EL (cell line): Measurements from ENCODE around the gene DNM1.
"Not testable (repeated sequence)": the region's sequence is repeated elsewhere in the genome, so short reads cannot be mapped to it uniquely, and the experiment has no call there.

ENCODE experiments used
- DNase-seq: peaks from one replicate; pipeline ENCODE4 v3.0.0-alpha.2; 2016

DNM1 gene

DNA sequence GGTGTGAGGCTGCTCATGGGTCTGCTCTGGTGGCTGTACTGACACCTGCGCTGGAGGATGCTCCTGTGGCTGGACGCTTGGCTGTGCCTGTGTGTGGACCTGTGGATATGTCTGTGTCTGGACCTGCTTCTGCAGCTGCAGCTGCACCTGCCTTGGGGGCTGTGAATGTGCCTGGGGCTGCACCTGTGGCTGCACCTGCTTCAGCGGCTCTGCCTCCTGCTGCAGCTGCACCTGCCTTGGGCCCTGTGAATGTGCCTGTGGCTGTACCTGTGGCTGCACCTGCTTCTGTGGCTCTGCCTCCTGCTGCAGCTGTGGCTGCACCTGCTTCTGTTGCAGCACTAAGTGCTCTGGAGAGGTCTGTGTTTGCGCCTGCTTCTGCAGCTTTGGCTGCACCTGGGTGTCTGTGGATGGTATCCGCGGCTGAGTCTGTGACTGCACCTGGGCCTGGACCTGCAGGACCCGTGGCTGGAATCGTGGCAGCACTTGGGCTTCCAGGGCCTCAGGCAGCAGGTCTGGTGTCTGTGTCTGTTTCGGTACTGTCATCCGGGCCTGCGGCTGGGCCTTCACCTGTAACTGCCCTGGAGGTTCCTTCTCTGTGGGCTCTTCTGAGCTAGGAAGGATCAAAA lies 24.3 kb upstream of the DNM1 start:
- DNase-seq: no peak

DNA sequence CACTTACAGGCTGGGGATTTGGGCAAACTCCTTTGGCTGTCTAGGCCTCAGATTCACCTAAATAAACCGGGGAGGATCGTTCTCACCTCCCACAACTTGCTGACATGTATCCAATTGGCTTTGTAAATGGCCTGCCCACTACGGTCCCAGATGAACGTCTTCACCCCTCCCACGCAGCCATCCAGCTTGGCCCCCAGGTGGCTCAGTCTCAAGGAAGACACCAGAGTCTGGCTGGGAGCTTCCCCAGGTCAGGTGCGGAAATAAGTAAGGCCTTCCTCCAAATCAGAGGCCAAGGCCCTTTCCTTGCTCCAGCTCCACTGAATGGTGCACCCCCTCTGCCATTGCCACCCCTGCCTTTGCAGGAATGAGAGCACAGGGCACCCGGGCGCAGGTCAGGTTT lies 23.2 kb upstream of the DNM1 start:
- DNase-seq: no peak

DNA sequence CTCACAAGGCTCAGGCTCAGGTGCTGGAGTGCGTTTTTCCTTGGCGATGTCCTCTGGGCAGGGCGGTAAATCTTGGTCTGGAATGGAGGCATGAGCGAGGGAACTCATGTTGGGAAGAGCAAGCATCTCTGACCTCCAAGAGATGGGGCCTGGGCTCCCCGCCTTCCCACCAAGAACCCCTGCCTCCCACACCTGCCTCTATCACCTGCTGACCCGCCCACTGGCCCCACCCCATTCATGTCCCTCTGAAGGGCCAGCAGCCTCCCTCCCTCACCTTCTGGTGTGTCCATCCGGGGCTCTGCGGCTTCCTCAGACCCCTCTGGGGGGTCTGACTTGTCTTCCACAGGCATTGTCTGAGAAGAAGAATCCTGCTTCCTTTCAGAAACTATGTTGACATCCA lies 22.7 kb upstream of the DNM1 start:
- no peak for DNase-seq

DNA sequence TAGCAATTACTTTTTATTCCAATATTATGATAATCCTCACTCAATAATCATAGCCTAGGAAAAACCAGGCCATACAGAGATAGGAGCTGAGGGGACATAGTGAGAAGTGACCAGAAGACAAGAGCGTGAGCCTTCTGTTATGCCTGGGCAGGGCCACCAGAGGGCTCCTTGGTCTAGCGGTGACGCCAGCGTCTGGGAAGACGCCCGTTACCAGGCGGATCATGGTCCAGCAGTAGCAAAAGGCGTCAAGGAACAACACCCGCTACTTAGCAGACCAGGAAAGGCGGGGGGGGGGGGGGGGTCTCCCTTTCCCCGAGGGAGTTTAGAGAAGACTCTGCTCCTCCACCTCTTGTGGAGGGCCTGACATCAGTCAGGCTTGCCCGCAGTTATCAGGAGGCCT lies 21.7 kb upstream of the DNM1 start:
- DNase-seq: not testable (repeated sequence)

DNA sequence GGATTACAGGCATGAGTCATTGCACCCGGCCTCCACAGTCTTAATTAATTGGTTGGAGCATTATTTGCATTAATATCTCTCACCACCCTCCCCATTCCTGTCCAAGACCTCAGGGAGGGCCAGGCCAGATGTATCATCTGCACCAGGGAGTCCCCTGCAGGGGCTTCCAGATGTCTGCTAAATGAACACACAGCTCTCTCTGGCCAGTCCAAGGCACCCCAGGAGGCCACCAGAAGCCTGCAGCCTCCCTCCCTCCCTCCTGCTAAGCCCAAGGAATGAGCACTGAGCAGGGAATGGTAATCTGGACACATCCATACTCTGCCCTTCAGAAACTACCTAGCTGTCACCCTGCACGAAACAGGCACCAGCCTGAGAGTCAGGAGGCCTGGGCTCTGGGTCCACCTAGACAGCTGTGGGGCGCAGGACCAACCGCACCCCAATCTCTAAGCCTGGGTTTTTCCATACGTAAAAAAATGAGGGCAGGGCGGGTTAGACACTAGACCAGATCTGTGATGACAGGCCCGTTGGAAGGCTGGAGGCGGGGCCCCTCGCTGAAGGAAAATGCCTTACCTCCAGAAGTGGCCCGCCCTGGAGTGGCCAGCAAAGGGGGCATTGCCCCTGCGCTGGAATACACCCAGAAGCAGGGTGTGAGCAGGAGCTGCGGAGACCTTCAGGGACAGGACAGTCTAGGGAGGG lies 20.1 kb upstream of the DNM1 start:
- no peak for DNase-seq

DNA sequence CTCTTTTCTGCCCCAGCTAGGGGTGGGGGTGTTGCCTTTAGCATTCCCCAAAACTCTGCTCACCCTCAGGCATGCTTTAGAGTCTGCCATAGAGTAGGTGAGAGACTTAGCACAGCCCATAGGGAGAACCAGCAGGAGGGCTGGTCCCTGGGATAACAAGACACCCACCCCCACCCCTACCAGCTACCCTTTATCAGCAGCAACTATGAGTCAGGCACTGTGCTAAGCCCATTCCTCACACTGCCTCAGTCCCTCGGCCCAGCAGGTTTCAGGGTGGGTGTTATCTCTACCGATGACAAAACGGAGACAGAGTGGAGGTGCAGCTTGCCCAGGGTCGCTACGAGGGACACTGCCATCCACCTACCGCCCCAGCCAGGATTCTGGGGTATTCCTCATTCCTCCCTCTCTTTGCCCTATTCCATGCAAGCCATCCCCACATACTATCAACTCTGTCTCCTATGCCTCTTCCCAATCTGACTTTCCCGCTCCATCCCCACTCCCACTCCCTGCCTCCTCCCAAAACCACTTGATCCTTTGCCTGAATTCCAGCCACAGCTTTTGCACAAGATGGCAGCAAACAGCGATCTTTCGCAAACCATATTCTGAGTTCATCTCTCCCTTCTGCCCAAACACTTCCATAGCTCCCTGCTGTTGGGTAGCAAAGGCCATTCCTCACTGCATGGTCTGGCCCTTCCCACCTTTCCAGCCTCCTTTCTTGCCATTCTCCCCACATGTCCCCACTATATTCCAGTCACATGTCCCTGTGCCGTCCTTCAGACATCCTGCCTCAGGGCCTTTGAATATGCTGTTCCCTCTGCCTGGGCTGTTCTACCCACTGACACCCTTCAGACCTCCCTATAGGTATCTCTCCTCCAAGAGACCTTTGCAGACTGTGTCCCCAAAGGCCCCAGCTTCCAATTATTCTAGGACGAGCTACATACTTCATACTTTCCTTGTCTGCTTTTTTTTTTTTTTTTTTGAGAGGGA lies 16.9 kb upstream of the DNM1 start:
- DNase-seq: no peak

DNA sequence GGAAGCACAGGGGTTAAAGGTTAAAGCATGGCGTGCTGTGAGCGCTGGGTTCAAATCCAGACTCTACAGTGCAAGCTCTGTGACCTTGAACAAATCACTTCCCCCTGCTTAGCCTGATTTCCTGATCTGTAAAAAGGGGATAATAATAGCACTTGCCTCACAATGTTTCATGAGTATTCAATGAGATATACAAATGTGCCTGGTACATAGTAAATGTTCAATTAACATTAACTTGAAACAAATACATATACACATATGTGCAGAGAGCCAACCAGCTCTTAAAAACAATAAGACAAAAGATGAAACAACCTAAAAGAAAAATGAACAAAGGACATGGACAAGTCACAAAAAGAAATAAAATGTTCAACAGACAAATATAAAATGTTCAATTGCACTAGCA lies 15.8 kb upstream of the DNM1 start:
- no peak for DNase-seq

DNA sequence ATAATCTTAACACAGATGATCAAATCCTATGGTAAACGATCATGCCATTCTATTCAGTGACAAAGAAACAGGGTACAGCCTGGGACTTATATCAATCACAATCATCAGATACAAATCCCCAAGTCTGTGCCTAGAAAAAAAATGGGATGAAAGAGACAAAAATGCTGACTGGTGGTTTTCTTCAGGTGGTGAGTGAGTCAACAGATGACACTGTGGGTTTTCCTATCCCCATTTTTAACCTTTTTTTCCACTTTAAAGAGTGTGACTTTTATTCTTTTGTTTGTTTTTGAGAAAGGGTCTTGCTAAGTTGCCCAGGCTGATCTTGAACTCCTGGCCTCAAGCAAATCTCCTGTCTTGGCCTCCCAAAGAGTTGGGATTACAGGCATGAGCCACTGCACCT lies 15.0 kb upstream of the DNM1 start:
- DNase-seq: no peak

DNA sequence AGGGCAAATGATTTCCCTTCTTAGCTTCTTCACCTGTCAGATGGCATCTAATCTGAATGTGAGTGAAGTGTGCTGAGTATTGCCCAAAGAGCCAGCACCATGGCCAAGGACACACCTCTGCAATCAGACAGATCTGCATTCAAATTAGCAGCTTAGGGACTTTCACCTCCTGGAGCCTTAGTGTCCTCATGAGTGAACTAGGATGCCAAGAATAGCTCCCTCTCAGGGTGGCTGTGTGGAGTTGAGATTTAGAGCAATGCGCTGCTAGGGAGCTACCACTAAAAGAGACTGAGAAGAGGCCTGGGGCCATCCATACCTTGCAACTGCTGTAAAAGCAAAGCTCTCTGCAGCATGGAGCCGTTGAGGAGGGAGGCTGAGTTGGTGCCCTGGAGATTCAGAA lies 13.2 kb upstream of the DNM1 start:
- DNase-seq: no peak

DNA sequence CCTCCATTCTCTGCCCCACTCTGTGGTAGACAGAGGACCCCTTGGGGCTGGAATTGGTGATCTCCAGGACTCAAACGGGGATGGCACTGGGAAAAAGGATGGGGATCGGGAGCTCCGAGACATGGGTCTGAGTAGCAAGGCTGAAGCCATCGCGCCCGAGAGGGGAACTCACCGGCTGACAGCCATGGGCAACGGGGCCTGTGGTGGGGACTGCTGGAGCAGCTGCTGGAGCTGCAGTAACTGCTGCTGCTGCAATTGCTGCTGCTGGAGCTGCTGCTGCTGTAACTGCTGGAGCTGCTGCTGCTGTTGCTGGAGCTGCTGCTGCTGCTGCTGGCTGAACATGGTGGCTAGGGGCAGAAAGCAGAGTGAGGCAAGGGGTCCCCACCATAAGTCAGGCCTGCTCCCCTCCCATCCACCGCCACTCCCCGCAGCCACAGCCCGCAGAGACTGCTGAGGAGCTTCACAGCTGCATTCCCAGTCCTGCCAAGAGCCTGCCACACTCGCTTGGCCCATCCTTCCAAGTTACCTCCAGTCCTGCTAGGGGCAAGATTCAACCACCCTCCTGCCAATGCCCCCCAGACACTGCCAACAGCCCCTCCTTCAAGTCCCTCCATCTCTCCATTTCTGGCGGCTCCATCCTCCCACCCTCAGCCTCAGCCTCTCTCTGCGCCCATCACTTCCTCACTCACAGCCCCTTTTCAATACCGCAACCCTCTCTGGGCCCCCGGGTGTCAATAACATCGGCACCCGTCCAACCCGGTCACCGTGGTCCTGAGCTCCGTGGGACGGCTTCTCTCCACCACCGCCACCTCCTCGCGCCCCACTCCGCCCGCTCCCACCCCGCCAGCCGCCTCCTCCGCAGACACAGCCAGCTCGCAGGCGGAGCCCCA lies 12.4 kb upstream of the DNM1 start:
- no peak for DNase-seq

DNA sequence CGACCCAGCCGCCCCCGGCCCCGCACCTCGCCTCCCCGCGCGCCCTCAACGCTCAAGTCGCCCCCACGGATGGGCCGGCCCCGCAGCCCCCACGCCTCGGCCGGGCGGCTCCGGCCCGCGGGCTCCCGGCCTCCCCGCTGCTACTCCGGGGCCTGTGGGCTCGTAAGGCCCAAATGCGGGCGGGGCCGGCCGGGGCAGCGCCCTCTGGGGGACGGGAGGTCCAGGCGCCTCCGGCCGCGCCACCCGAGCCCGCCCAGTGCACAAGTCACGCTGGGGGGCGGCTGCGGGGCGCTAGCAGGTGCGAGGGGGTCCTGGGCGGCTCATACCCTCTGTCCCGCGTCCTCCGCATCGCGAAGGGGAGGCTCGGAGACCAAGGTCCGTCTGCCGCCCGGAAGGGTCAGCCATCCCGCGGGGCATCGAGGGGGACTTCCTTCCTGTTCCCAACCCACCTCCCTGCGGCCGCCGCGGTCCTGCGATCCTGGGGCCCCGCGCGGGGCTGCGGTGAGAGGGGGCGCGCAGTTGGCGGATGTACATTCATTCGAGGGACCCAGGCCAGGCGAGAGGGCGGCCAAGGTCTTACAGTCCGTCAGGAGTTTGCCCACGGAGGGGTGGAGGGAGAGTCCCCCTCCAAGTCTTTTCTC lies 11.7 kb upstream of the DNM1 start, which contains the start of gene CIZ1:
CIZ1 (minus strand) TSS at position 167 of the 641 bp plus-strand sequence. CDS start 715 bp downstream, outside the sequence.
- DNase-seq: peak; percentile 77

DNA sequence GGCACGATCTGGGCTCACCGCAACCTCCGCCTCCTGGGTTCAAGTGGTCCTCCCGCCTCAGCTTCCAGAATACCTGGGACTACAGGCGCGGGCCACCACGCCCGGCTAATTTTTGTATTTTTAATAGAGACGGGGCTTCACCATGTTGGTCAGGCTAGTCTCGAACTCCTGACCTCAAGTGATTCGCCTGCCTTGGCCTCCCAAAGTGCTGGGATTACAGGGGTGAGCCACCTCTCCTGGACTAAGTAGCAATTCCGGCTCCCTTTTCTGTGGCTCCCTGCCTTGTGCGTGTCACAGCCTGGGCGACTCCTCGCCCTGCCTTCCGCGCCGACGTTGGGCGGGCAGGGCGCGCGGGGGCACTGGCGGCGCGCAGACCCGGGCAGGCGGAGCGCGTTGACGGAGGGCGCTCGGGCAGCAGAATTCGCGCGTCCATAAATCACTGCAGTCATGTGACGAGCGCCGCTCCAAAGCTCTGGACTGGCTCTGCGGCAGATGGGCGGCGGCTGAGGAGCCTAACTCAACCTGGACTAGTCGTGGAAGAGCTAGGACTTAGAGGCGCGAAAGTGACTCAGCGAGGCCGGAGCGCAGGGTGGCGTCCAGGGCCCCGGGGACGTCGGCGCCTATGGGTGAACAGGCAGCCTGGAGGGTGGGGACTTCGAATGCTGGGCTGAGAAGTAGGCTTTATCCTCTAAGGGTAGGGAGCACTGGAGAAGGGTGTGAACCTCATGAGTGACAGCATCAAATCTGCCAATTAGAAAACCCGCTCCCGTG lies 10.4 kb upstream of the DNM1 start:
- DNase-seq: peak; percentile 95

DNA sequence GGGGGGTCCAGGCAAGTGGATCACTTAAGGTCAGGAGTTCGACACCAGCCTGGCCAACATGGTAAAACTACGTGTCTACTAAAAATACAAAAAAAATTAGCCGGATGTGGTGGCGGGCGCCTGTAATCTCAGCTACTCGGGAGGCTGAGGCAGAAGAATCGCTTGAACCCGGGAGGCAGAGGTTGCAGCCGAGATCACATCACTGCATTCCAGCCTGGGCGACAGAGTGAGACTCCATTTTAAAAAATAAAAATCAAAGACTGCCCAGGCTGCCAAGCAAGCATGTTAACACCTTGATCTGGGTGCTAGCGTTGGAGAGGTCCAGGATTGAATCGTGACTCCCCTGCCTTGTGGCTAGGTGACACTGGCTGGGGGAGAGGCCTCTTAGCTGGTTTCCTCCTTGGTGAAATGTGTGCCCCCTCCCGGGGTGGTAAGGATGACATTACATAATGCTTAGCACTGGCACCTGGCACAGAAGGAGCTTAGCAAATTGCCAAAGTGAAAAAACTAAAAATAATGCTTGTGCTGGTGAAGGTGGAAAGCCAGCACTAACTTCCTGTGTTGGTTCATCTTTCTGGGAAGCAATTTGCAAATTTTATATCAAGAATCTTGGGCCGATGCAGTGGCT lies 9.6 kb upstream of the DNM1 start:
- DNase-seq: no peak

DNA sequence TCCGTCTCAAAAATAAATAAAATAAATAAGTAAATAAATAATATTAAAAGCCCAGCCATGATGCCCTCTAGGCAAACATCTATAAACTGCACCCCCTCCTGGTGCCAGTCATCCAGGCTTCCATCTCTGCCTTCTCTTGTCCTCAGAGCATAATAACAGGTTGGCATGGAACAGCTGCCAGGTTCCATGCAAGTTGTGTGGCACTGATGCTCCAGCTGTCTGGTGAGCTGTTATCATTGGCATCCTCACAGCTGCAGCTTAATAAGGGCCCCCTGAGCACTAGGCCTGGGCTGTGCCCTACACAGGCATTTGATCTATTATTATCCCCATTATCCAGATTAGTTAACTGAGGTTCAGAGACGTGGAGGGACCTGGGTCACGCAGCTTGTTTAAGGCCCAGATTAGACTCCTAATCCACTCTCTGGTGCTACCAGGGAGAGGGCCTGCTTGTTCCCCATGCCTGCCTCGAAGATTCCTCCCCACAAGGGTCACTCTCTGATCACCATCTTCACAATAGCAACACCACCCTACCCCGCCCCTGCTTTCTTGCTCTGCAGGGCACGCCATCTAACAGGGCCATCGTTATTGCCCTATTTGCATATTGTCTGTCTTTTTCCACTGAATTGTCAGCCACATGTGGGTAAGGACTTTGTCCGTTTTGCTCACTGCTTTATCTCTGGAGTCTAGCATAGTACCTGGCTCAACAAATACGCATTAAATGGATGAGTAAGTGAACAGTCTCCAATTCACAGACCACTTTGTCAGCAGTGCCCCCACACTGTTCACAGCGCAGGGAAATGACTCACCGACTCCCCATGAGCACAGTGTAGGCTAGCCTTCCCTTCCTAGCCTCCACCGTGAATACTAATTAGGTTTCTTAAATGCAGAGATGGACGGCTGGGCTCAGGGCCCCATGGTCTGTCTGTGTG lies 1.5 kb upstream of the DNM1 start:
- DNase-seq: peak; percentile 53

DNA sequence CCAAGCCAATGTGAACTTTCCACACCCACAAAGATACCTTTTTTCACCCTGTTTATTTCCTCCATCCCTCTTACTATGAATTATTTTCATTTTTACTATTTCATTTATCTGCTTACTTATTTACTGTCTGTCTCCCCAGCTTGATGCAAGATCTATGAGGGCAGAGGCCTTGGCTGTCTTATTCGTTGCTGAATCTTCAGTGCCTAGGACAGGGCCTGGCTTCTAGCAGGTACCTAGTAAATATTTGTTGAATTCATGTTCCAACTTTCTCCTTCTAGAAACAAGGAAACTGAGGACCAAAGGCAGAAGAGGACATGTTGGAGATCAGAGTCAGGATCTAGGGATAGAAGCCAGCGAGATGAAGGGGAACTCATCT lies 543 bp upstream of the DNM1 start:
- no peak for DNase-seq

DNA sequence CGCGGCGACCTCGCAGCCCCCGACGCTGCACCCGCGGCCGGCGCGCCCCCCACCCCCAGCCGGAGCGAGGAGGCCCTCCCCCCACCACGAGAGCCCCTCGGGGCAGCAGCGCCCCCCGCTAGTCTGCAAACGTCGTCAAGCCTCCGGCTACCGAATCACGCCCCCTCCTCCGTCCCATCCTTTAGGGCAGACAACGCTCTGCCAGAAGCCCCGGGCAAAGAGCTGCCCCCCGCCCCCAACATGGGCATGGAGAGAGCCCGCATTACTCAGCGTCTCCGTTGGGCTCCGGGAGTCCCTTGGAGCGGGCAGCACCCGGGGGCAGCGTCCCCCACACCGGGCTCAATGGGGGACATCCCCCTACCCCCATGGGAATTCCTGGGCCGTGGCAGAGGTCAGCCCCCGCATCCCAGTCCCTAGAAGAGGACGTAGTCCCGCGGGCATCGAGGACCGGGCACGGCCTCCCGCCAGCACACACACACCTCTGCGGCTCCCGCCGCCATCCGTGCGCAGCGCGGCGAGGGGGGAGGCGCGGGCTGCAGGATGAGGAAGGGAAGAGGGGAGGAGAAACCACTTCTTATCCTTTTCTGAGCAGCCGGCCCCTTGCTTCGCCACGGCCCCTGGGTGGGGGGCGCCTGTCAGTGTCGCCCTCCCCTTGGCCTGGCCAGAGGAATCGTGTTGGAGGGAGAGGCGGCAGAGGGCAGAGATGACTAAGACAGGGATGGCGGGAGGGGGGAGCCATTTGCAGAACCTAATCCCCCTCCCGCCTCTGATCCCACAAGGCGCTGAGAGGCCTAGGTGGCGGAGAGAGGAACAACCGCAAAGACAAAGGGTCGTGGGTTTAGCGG lies 750 bp downstream of the DNM1 start:
- peak; percentile 61 for DNase-seq

DNA sequence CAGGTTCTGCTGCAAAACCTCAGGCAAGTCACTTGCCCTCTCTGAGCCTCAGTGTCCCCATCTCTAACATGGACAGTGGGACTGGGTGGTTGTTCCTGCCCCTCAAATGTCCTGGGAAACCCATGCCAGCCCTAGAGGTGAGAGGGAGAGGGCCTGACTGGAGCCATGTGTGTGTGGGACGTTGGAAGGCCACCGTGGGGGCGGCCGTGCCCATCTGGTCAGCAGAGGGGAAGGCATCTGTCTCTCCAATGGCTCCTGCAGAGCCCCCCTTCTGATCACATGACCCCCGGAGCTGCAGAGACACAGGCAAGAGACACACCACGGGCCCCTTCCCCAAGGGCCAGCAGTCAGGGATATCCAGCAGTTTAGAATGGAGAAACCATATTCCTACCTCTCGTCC lies 1.7 kb downstream of the DNM1 start:
- no peak for DNase-seq

DNA sequence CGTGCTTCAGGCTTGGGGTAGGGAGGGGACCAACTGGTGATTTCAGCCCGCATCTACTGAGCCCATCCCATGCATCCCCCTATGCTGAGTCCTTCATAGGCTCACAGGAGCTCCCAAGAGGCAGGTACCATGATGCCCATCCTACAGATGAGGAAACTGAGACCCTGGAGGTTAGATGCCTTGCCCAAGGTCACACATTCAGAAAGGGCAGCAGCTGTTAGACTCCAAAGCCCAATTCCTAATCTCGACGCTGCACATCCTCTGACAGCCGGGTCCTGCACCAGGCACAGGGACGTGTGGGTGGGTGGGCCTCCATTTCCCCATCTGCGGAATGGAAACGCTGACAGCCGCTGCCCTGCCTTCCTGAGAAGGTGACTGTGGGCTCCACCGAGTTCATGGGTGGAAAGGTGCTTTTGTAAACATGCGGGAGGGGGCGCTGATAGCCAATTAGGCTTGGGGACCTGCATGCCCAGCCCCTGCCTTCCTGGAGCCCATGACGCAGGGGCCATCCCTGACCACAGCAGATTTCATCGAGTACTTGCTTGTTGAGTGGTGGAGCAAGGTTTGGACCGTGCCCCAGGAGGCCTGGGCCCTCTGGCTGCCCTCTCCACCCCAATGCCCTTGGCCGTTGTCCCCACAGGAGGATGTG lies 2.2 kb downstream of the DNM1 start:
- DNase-seq: no peak
